SK-N-SH treated with all-trans-retinoic acid at 6 μM for 48 hours (cell line): ENCODE data around the gene MSL3.

ENCODE experiments used
- ESRRG ChIP-seq: fragments of 250-450 bp; sonication (Bioruptor Pico); IDR thresholded peaks from 2 replicates; pipeline ENCODE4 v1.6.1; 2021; ENCODE audit warnings: mild to moderate bottlenecking
- POU6F1 ChIP-seq: fragments of 250-450 bp; sonication (Bioruptor Pico); IDR thresholded peaks from 2 replicates; pipeline ENCODE4 v1.8.0; 2021; ENCODE audit warnings: low read depth, mild to moderate bottlenecking, moderate library complexity, borderline replicate concordance
- RARB ChIP-seq: fragments of 250-450 bp; sonication (Bioruptor Pico); IDR thresholded peaks from 2 replicates; pipeline ENCODE4 v1.8.0; 2021; ENCODE audit warnings: mild to moderate bottlenecking, moderate library complexity
- ZNF8 ChIP-seq: fragments of 450-650 bp; formaldehyde crosslinking; IDR thresholded peaks from 2 replicates; pipeline ENCODE4 v1.5.0; 2020; ENCODE audit warnings: mild to moderate bottlenecking, moderate library complexity

GRCh38 chrX:11793734-11794133 lies 35.7 kb downstream of the MSL3 start:
- TF ChIP-seq ESRRG (no peak), ZNF8 (CRISPR knock-in tag) (no peak), POU6F1 (CRISPR knock-in tag) (no peak), RARB (CRISPR knock-in tag) (no peak)
